H9 (cell line): Measurements from ENCODE around the gene FREY1. TPM values are rescaled to one million over a fixed set of nuclear protein-coding genes. Genes with fewer than 3 reads are reported as not detected.

Experiments used
- DNase-seq: peaks from one replicate; pipeline ENCODE4 v3.0.0-alpha.2; 2017
- H2AFZ ChIP-seq: one replicate; pipeline ENCODE4 v1.6.1; 2013; ENCODE audit warnings: mild to moderate bottlenecking, low read length, control low read depth, moderate library complexity
- H2AK5ac ChIP-seq: 2 replicates; pipeline ENCODE4 v1.6.1; 2013; ENCODE audit warnings: low read length, control low read depth, mixed read lengths; ENCODE audit not compliant: insufficient read length
- H2BK120ac ChIP-seq: one replicate; pipeline ENCODE4 v1.6.1; 2013; ENCODE audit warnings: low read depth, mild to moderate bottlenecking, low read length, control low read depth, inconsistent platforms; ENCODE audit not compliant: poor library complexity, severe bottlenecking
- H2BK12ac ChIP-seq: 2 replicates; pipeline ENCODE4 v1.6.1; 2013; ENCODE audit warnings: low read length, control low read depth, mixed read lengths, low read depth; ENCODE audit not compliant: insufficient read length
- H2BK15ac ChIP-seq: 2 replicates; pipeline ENCODE4 v1.6.1; 2013; ENCODE audit warnings: low read depth, low read length, control low read depth
- H2BK20ac ChIP-seq: one replicate; pipeline ENCODE4 v1.6.1; 2013; ENCODE audit warnings: low read depth, mild to moderate bottlenecking, low read length, control low read depth, inconsistent platforms; ENCODE audit not compliant: poor library complexity, severe bottlenecking
- H2BK5ac ChIP-seq: 2 replicates; pipeline ENCODE4 v1.6.1; 2013; ENCODE audit warnings: low read length, control low read depth, mixed read lengths; ENCODE audit not compliant: insufficient read length
- H3K14ac ChIP-seq: 2 replicates; pipeline ENCODE4 v1.6.1; 2013; ENCODE audit warnings: low read length, control low read depth; ENCODE audit not compliant: insufficient read depth
- H3K18ac ChIP-seq: 2 replicates; pipeline ENCODE4 v1.6.1; 2013; ENCODE audit warnings: low read depth, mild to moderate bottlenecking, mixed read lengths, low read length, control low read depth; ENCODE audit not compliant: insufficient read length
- H3K23ac ChIP-seq: 2 replicates; pipeline ENCODE4 v1.6.1; 2013; ENCODE audit warnings: low read length, control low read depth, mixed read lengths, low read depth; ENCODE audit not compliant: insufficient read length
- H3K23me2 ChIP-seq: 2 replicates; pipeline ENCODE4 v1.6.1; 2013; ENCODE audit warnings: low read depth, mild to moderate bottlenecking, mixed read lengths, low read length, control low read depth; ENCODE audit not compliant: insufficient read length, poor library complexity, severe bottlenecking
- H3K27ac ChIP-seq: 2 replicates; pipeline ENCODE4 v1.5.1; 2013; ENCODE audit warnings: low read length, control low read depth, mixed read lengths, low read depth; ENCODE audit not compliant: insufficient read length
- H3K27me3 ChIP-seq: 2 replicates; pipeline ENCODE4 v1.6.1; 2013; ENCODE audit warnings: low read length, control low read depth, inconsistent platforms; ENCODE audit not compliant: insufficient read depth
- H3K4ac ChIP-seq: 2 replicates; pipeline ENCODE4 v1.6.1; 2013; ENCODE audit warnings: low read depth, mild to moderate bottlenecking, control low read depth, inconsistent platforms, low read length, moderate library complexity
- H3K4me1 ChIP-seq: 2 replicates; pipeline ENCODE4 v1.6.1; 2013; ENCODE audit warnings: low read length, control low read depth, inconsistent platforms; ENCODE audit not compliant: insufficient read depth
- H3K4me2 ChIP-seq: 2 replicates; pipeline ENCODE4 v1.6.1; 2013; ENCODE audit warnings: low read length, control low read depth, mixed read lengths; ENCODE audit not compliant: insufficient read length, insufficient read depth
- H3K56ac ChIP-seq: 2 replicates; pipeline ENCODE4 v1.6.1; 2013; ENCODE audit warnings: low read depth, mild to moderate bottlenecking, mixed read lengths, low read length, control low read depth; ENCODE audit not compliant: insufficient read length
- H3K79me1 ChIP-seq: 2 replicates; pipeline ENCODE4 v1.6.1; 2013; ENCODE audit warnings: low read depth, mild to moderate bottlenecking, moderate library complexity, low read length, control low read depth, inconsistent platforms; ENCODE audit not compliant: insufficient read depth, poor library complexity, severe bottlenecking
- H3K79me2 ChIP-seq: 2 replicates; pipeline ENCODE4 v1.6.1; 2013; ENCODE audit warnings: low read length, control low read depth, inconsistent platforms; ENCODE audit not compliant: insufficient read depth
- H3K9ac ChIP-seq: 2 replicates; pipeline ENCODE4 v1.6.1; 2013; ENCODE audit warnings: low read length, control low read depth, mixed read lengths; ENCODE audit not compliant: insufficient read length; ENCODE audit errors: extremely low read depth
- H3K9me3 ChIP-seq: one replicate; pipeline ENCODE4 v1.6.1; 2013; ENCODE audit warnings: low read depth, low read length, inconsistent platforms; ENCODE audit not compliant: control insufficient read depth
- H3T11ph ChIP-seq: one replicate; pipeline ENCODE4 v1.6.1; 2013; ENCODE audit warnings: mild to moderate bottlenecking, low read length, control low read depth, inconsistent platforms
- H4K20me1 ChIP-seq: one replicate; pipeline ENCODE4 v1.6.1; 2013; ENCODE audit not compliant: control insufficient read depth, insufficient read length, insufficient read depth
- H4K5ac ChIP-seq: 2 replicates; pipeline ENCODE4 v1.6.1; 2013; ENCODE audit warnings: low read depth, mild to moderate bottlenecking, mixed read lengths, low read length, control low read depth; ENCODE audit not compliant: insufficient read length
- H4K8ac ChIP-seq: replicated peaks from 2 replicates; pipeline ENCODE4 v1.6.1; 2013; ENCODE audit warnings: low read length, control low read depth, mixed read lengths, low read depth; ENCODE audit not compliant: insufficient read length
- H4K91ac ChIP-seq: 2 replicates; pipeline ENCODE4 v1.6.1; 2013; ENCODE audit warnings: low read depth, mild to moderate bottlenecking, moderate library complexity, mixed read lengths, low read length, control low read depth; ENCODE audit not compliant: insufficient read length
- H3K27ac Mint-ChIP-seq, 3 experiments: 2 replicates in 2 of 3; 3 replicates in 1 of 3; pipeline ENCODE4 v1.8.0; 2020 to 2021; ENCODE audit warnings: mixed read lengths in 3 of 3, mild to moderate bottlenecking in 1 of 3, moderate library complexity in 1 of 3
- H3K27me3 Mint-ChIP-seq: 2 replicates; pipeline ENCODE4 v1.8.0; 2021; ENCODE audit warnings: low read depth, mild to moderate bottlenecking, moderate library complexity, mixed read lengths
- H3K36me3 Mint-ChIP-seq, 3 experiments: 2 replicates in 2 of 3; 3 replicates in 1 of 3; pipeline ENCODE4 v1.8.0; 2020 to 2021; ENCODE audit warnings: low read depth in 3 of 3, mixed read lengths in 3 of 3; ENCODE audit not compliant: insufficient read depth in 1 of 3
- H3K4me1 Mint-ChIP-seq, 2 experiments: 2 replicates each; pipeline ENCODE4 v1.8.0; 2020; ENCODE audit warnings: mixed read lengths in 2 of 2
- H3K4me3 Mint-ChIP-seq, 2 experiments: 2 replicates in 1 of 2; 3 replicates in 1 of 2; pipeline ENCODE4 v1.8.0; 2020 to 2021; ENCODE audit warnings: mild to moderate bottlenecking in 2 of 2, mixed read lengths in 2 of 2, moderate library complexity in 1 of 2
- H3K9me3 Mint-ChIP-seq, 2 experiments: 2 replicates in 1 of 2; 3 replicates in 1 of 2; pipeline ENCODE4 v1.8.0; 2020; ENCODE audit warnings: mild to moderate bottlenecking in 2 of 2, mixed read lengths in 2 of 2, moderate library complexity in 1 of 2
- CTCF ChIP-seq: fragments of 200-600 bp; sonication (generic); conservative IDR thresholded peaks from 3 replicates; pipeline ENCODE4 v1.8.0; 2021; ENCODE audit warnings: antibody characterized with exemption, mild to moderate bottlenecking
- WGBS: extraction: QIAGEN DNeasy Blood & Tissue Kit; methylation state at CpG from one replicate; pipeline ENCODE4 v1.1.7; 2013; ENCODE audit warnings: missing lambda C conversion rate, low lambda C conversion rate, mixed read lengths; ENCODE audit not compliant: insufficient read length; ENCODE audit errors: extremely low coverage; 5-methylcytosine and 5-hydroxymethylcytosine counted together
- total RNA-seq: library from RNA; stranded (reverse); gene quantifications from 2 replicates; pipeline ENCODE4 v1.2.1, GENCODE V29; 2021

Gene FREY1
- total RNA-seq, 1 experiment from 2014 or later: 2.1 TPM

- H3K14ac ChIP-seq: no peak overlapping the region
- no peak overlapping the region for H2AK5ac ChIP-seq
- no peak overlapping the region for H4K91ac ChIP-seq
- no peak overlapping the region for H3K4ac ChIP-seq
- Mint-ChIP-seq H3K27me3 (no peaks in the 10 kb centered on the region), H3K27ac (no peak overlapping the region; a peak in 2 of 7 replicates), H3K4me1 (peaks cover 15 to 25% of the 10 kb centered on the region in 2 experiments), H3K36me3 (peaks cover 0 to 44% (median 43%) of the 10 kb centered on the region in 3 experiments), H3K4me3 (no peak overlapping the region), H3K9me3 (no peaks in the 10 kb centered on the region)
- 0 out of 2 replicates have a peak, but pooled peaks cover 2% of the 10 kb centered on the region for H3K4me1 ChIP-seq
- no peaks in the 10 kb centered on the region for H3K27me3 ChIP-seq
- no peaks in the 10 kb centered on the region for H3K79me2 ChIP-seq
- H4K8ac ChIP-seq: no peak overlapping the region
- H3K4me2 ChIP-seq: no peak overlapping the region
- no peak overlapping the region for H2BK5ac ChIP-seq
- H3T11ph ChIP-seq: no peak overlapping the region
- H2BK20ac ChIP-seq: no peak overlapping the region
- no peak overlapping the region for H2BK15ac ChIP-seq
- no peak overlapping the region for H2BK120ac ChIP-seq
- no peak overlapping the region for H3K27ac ChIP-seq
- no CpG with 5 or more reads among the region's 21 CpGs for WGBS
- H3K79me1 ChIP-seq: no peaks in the 10 kb centered on the region
- no peak overlapping the region for H3K9ac ChIP-seq
- TF ChIP-seq CTCF: no peak
- no peaks in the 10 kb centered on the region for H4K20me1 ChIP-seq
- H4K5ac ChIP-seq: no peak overlapping the region
- no peak overlapping the region for H3K23ac ChIP-seq
- no peaks in the 10 kb centered on the region for H3K9me3 ChIP-seq
- no peak overlapping the region for H3K56ac ChIP-seq
- H2AFZ ChIP-seq: no peak overlapping the region
- no peak overlapping the region for H2BK12ac ChIP-seq
- no peaks in the 10 kb centered on the region for H3K23me2 ChIP-seq
- no peak for DNase-seq
- H3K18ac ChIP-seq: no peak overlapping the region
These were observed 26.9 kb upstream of the FREY1 start for GRCh38 chr11:45933846-45934579.
